PFSK-1 (cell line): ENCODE measurements around the gene SASH1.

Source experiments
- FOXP2 ChIP-seq: optimal IDR thresholded peaks from 2 replicates; pipeline ENCODE3; 2011; ENCODE audit warnings: borderline replicate concordance, control low read depth, inconsistent platforms; ENCODE audit not compliant: insufficient read depth; ENCODE audit errors: extremely low read length, extremely low read depth
- POLR2AphosphoS5 ChIP-seq: IDR thresholded peaks from 2 replicates; pipeline ENCODE4 v1.6.1; 2012; ENCODE audit warnings: low read depth, mild to moderate bottlenecking, control low read depth, low read length, moderate library complexity
- REST ChIP-seq, 2 experiments: IDR thresholded peaks; 2 replicates each; pipeline versions ENCODE4 v1.6.1 to v1.8.0; 2011 to 2012; ENCODE audit warnings: low read depth in 2 of 2, low read length in 2 of 2, control low read depth in 1 of 2, inconsistent platforms in 1 of 2, mild to moderate bottlenecking in 1 of 2, moderate library complexity in 1 of 2; ENCODE audit not compliant: insufficient read depth in 1 of 2
- SIN3A ChIP-seq: IDR thresholded peaks from 2 replicates; pipeline ENCODE4 v1.6.1; 2012; ENCODE audit warnings: mild to moderate bottlenecking, low read length, moderate library complexity, borderline replicate concordance; ENCODE audit not compliant: insufficient read depth
- TAF1 ChIP-seq: IDR thresholded peaks from 2 replicates; pipeline ENCODE4 v1.6.1; 2012; ENCODE audit warnings: low read length, control low read depth, borderline replicate concordance; ENCODE audit not compliant: insufficient read depth

SASH1 gene

GRCh38 chr6:148598724-148599123 lies 256.1 kb downstream of the SASH1 start:
- TF ChIP-seq FOXP2 (no peak), POLR2AphosphoS5 (no peak), SIN3A (no peak), TAF1 (no peak)

GRCh38 chr6:148599967-148600426 lies 257.4 kb downstream of the SASH1 start:
- TF ChIP-seq POLR2AphosphoS5 (no peak), FOXP2 (no peak), TAF1 (no peak), SIN3A (no peak), REST (IDR thresholded peaks at IDR 0.05; ENCODE audit: insufficient read depth in 1 of 2, low read depth in 2 of 2, low read length in 2 of 2) (no peak)
